ENCODE data around the gene BZW2.

Gene BZW2

GRCh38 chr7:16745645-16746044 is 99.7 kb downstream of the BZW2 start:
- TF ChIP-seq ZFX (IDR thresholded peaks at IDR 0.05) (no peak), CTCF (conservative IDR thresholded peaks at IDR 0.05) (no peak)

GRCh38 chr7:16747102-16747501 is 101.1 kb downstream of the BZW2 start:
- no peak for TF ChIP-seq CTCF (conservative IDR thresholded peaks at IDR 0.05)
- no peak for TF ChIP-seq ZFX (IDR thresholded peaks at IDR 0.05)
- no peak overlapping the region for H3K27ac ChIP-seq

More at GRCh38 chr7:16745645-16746044, 99.7 kb downstream of the BZW2 start:
- no peak overlapping the region for H3K27ac ChIP-seq

- no peak for TF ChIP-seq ZFX (IDR thresholded peaks at IDR 0.05)
- no peak for TF ChIP-seq CTCF (conservative IDR thresholded peaks at IDR 0.05)
- H3K27ac ChIP-seq = peak within 1 kb of the TSS; percentile 87
Observed at GRCh38 chr7:16753102-16753931, 107.3 kb downstream of the BZW2 start, which contains the start of gene TSPAN13. Gene TSPAN13 (plus strand): TSS chr7:16753755. CDS start chr7:16753968, 213 bp downstream.

GRCh38 chr7:16753932-16754855 is 108.2 kb downstream of the BZW2 start:
- TF ChIP-seq CTCF (conservative IDR thresholded peaks at IDR 0.05) (no peak), ZFX (IDR thresholded peaks at IDR 0.05) (no peak)
- H3K27ac ChIP-seq = peak overlapping the region; percentile 87

GRCh38 chr7:16754856-16755317 is 108.9 kb downstream of the BZW2 start:
- peak overlapping the region; percentile 87 for H3K27ac ChIP-seq
- TF ChIP-seq ZFX (IDR thresholded peaks at IDR 0.05) = no peak
- no peak for TF ChIP-seq CTCF (conservative IDR thresholded peaks at IDR 0.05)

GRCh38 chr7:16755397-16755796 is 109.4 kb downstream of the BZW2 start:
- H3K27ac ChIP-seq = peak overlapping the region; percentile 87; the same call in 1 of the 2 replicates
- TF ChIP-seq ZFX (IDR thresholded peaks at IDR 0.05) = no peak
- no peak for TF ChIP-seq CTCF (conservative IDR thresholded peaks at IDR 0.05)
